GM23248 (cell line): Measurements from ENCODE around the gene SEMA5A.

ENCODE experiments used
- EZH2 ChIP-seq: fragments of 200-600 bp; sonication (generic); IDR thresholded peaks from 2 replicates; pipeline ENCODE4 v1.6.1; 2018; ENCODE audit warnings: antibody characterized with exemption, mild to moderate bottlenecking; ENCODE audit not compliant: insufficient read depth, poor library complexity, severe bottlenecking
- EZH2phosphoT487 ChIP-seq: fragments of 200-600 bp; sonication (generic); IDR thresholded peaks from 2 replicates; pipeline ENCODE4 v1.6.1; 2018; ENCODE audit warnings: antibody characterized with exemption, moderate library complexity, mild to moderate bottlenecking, low read depth; ENCODE audit not compliant: insufficient read depth

GRCh38 chr5:9340085-9340484 is 205.8 kb downstream of the SEMA5A start:
- no peak for TF ChIP-seq EZH2phosphoT487
- no peak for TF ChIP-seq EZH2
